ENCODE data around the gene PHACTR1.
A peak's percentile ranks its signal among the peaks of the same experiment; 100 is the strongest.

The PHACTR1 gene

GRCh38 chr6:12952318-12952717 lies 235.8 kb downstream of the PHACTR1 start:
- no peak for DNase-seq (ENCODE audit: low read depth)

GRCh38 chr6:12955956-12956355 lies 239.4 kb downstream of the PHACTR1 start:
- no peak for DNase-seq (ENCODE audit: low read depth)

- DNase-seq (ENCODE audit: low read depth), result no peak
Observed at GRCh38 chr6:12956991-12957320, 240.4 kb downstream of the PHACTR1 start.

GRCh38 chr6:12957321-12958051 lies 240.9 kb downstream of the PHACTR1 start:
- DNase-seq (ENCODE audit: low read depth), result peak; percentile 8

- no peak for DNase-seq (ENCODE audit: low read depth)
Observed at GRCh38 chr6:12958052-12958706, 241.6 kb downstream of the PHACTR1 start.

GRCh38 chr6:12961761-12962160 lies 245.2 kb downstream of the PHACTR1 start:
- no peak for DNase-seq (ENCODE audit: low read depth)

- no peak for DNase-seq (ENCODE audit: low read depth)
Observed at GRCh38 chr6:12962529-12962928, 246.0 kb downstream of the PHACTR1 start.

GRCh38 chr6:12962987-12963386 lies 246.4 kb downstream of the PHACTR1 start:
- no peak for DNase-seq (ENCODE audit: low read depth)

GRCh38 chr6:12963567-12963966 lies 247.0 kb downstream of the PHACTR1 start:
- DNase-seq (ENCODE audit: low read depth), result no peak

GRCh38 chr6:12967686-12968085 lies 251.1 kb downstream of the PHACTR1 start:
- DNase-seq (ENCODE audit: low read depth), result no peak

- no peak for DNase-seq (ENCODE audit: low read depth)
Observed at GRCh38 chr6:12968290-12968689, 251.7 kb downstream of the PHACTR1 start.

GRCh38 chr6:12968839-12969558 lies 252.4 kb downstream of the PHACTR1 start:
- DNase-seq (ENCODE audit: low read depth), result no peak

- no peak for DNase-seq (ENCODE audit: low read depth)
Observed at GRCh38 chr6:12969966-12970365, 253.4 kb downstream of the PHACTR1 start.

GRCh38 chr6:12973386-12973785 lies 256.8 kb downstream of the PHACTR1 start:
- DNase-seq (ENCODE audit: low read depth), result no peak

GRCh38 chr6:12974551-12974950 lies 258.0 kb downstream of the PHACTR1 start:
- DNase-seq (ENCODE audit: low read depth), result no peak

GRCh38 chr6:12976366-12976765 lies 259.8 kb downstream of the PHACTR1 start:
- DNase-seq (ENCODE audit: low read depth), result no peak

- DNase-seq (ENCODE audit: low read depth), result no peak
Observed at GRCh38 chr6:12977206-12977605, 260.6 kb downstream of the PHACTR1 start.

GRCh38 chr6:12977806-12978205 lies 261.2 kb downstream of the PHACTR1 start:
- DNase-seq (ENCODE audit: low read depth), result no peak

- no peak for DNase-seq (ENCODE audit: low read depth)
Observed at GRCh38 chr6:12980741-12981140, 264.2 kb downstream of the PHACTR1 start.

GRCh38 chr6:12984776-12985175 lies 268.2 kb downstream of the PHACTR1 start:
- DNase-seq (ENCODE audit: low read depth), result no peak

- DNase-seq (ENCODE audit: low read depth), result no peak
Observed at GRCh38 chr6:12987783-12988182, 271.2 kb downstream of the PHACTR1 start.

GRCh38 chr6:12990162-12990561 lies 273.6 kb downstream of the PHACTR1 start:
- no peak for DNase-seq (ENCODE audit: low read depth)

GRCh38 chr6:12991435-12991834 lies 274.9 kb downstream of the PHACTR1 start:
- no peak for DNase-seq (ENCODE audit: low read depth)
